Measurements from ENCODE around the gene PTPRF.

- TF ChIP-seq, protein P1, sequence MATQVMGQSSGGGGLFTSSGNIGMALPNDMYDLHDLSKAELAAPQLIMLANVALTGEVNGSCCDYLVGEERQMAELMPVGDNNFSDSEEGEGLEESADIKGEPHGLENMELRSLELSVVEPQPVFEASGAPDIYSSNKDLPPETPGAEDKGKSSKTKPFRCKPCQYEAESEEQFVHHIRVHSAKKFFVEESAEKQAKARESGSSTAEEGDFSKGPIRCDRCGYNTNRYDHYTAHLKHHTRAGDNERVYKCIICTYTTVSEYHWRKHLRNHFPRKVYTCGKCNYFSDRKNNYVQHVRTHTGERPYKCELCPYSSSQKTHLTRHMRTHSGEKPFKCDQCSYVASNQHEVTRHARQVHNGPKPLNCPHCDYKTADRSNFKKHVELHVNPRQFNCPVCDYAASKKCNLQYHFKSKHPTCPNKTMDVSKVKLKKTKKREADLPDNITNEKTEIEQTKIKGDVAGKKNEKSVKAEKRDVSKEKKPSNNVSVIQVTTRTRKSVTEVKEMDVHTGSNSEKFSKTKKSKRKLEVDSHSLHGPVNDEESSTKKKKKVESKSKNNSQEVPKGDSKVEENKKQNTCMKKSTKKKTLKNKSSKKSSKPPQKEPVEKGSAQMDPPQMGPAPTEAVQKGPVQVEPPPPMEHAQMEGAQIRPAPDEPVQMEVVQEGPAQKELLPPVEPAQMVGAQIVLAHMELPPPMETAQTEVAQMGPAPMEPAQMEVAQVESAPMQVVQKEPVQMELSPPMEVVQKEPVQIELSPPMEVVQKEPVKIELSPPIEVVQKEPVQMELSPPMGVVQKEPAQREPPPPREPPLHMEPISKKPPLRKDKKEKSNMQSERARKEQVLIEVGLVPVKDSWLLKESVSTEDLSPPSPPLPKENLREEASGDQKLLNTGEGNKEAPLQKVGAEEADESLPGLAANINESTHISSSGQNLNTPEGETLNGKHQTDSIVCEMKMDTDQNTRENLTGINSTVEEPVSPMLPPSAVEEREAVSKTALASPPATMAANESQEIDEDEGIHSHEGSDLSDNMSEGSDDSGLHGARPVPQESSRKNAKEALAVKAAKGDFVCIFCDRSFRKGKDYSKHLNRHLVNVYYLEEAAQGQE (IDR thresholded peaks at IDR 0.05; ENCODE audit: insufficient read depth in 1 of 2, low read depth in 2 of 2, low read length in 2 of 2) = no peak
- TF ChIP-seq POLR2AphosphoS5 (IDR thresholded peaks at IDR 0.05; ENCODE audit: low read depth, low read length) = no peak
- TF ChIP-seq TAF1 (IDR thresholded peaks at IDR 0.05; ENCODE audit: borderline replicate concordance, insufficient read depth, low read length) = no peak
- no peak for TF ChIP-seq FOXP2 (optimal IDR thresholded peaks at IDR 0.05; ENCODE audit: borderline replicate concordance, extremely low read depth, extremely low read length, insufficient read depth)
Measured at GRCh38 chr1:43580039-43580438, 49.4 kb downstream of the PTPRF start.

Data from PFSK-1 (cell line).